ENCODE results near the gene MYH13. TPM values are rescaled to one million over a fixed set of nuclear protein-coding genes. Genes with fewer than 3 reads are reported as not detected.

MYH13 gene
- polyA plus RNA-seq, 1 of the 3 experiments (the other 2 are of a cell fraction): not detected

DNA sequence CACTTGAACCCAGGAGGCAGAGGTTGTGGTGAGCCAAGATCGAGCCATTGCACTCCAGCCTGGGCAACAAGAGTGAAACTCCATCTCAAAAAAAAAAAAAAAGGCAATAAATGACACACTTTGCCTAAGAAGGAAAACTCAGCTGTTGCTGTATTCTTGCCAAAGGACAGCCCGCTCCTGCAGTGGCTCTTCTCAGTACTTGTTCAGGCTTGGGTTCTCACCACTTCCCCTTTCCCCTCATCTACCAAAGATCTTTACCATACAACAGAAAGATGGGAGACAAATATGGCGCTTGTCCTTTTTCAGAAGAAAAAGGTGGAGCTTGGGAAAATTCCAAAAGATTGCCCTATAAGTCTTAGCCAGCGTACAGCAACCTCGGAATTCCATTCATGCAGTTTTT is 58.5 kb downstream of the MYH13 start:
- Histone ChIP-seq H3K9me2 (no peaks in the 10 kb centered on the region), H3K79me2 (ENCODE audit: insufficient read depth) (no peaks in the 10 kb centered on the region), H3F3A (replicated peaks; ENCODE audit: insufficient read depth) (no peaks in the 10 kb centered on the region), H4K20me1 (ENCODE audit: insufficient read depth) (no peaks in the 10 kb centered on the region), H3K4me2 (no peak overlapping the region), H3K4me3 (ENCODE audit: low read depth in 2 of 2, low read length in 1 of 2) (no peak overlapping the region), H3K27ac (ENCODE audit: low read depth in 2 of 2, low read length in 1 of 2) (no peak overlapping the region), H3K36me3 (replicated peaks in 1 of 2; ENCODE audit: control insufficient read depth in 1 of 2, insufficient read depth in 2 of 2, low read length in 1 of 2) (no peaks in the 10 kb centered on the region), H3K9ac (no peak overlapping the region), H3K4me1 (ENCODE audit: control insufficient read depth in 1 of 2, insufficient read depth in 2 of 2, low read depth in 1 of 2, low read length in 1 of 2) (no peaks in the 10 kb centered on the region), H2AFZ (ENCODE audit: low read depth) (no peak overlapping the region), H3K27me3 (ENCODE audit: insufficient read depth) (no peaks in the 10 kb centered on the region; the same call in 1 of the 2 replicates), H3K9me3 (no peaks in the 10 kb centered on the region)
- no peak for DNase-seq
- ChIA-PET POLR2A (no interaction called here), CTCF (interaction anchor here (1.4 kb wide), 1 partner anchor 13 kb away, joined by 5 read pairs; no protein-coding TSS in a partner anchor)
- TF ChIP-seq YY1 (IDR thresholded peaks at IDR 0.05; ENCODE audit: low read depth): no peak
- no peak for TF ChIP-seq FOSL2 (IDR thresholded peaks at IDR 0.05; ENCODE audit: borderline replicate concordance, low read depth)
- TF ChIP-seq RAD21 (IDR thresholded peaks at IDR 0.05; ENCODE audit: low read length): no peak
- TF ChIP-seq, protein P1, sequence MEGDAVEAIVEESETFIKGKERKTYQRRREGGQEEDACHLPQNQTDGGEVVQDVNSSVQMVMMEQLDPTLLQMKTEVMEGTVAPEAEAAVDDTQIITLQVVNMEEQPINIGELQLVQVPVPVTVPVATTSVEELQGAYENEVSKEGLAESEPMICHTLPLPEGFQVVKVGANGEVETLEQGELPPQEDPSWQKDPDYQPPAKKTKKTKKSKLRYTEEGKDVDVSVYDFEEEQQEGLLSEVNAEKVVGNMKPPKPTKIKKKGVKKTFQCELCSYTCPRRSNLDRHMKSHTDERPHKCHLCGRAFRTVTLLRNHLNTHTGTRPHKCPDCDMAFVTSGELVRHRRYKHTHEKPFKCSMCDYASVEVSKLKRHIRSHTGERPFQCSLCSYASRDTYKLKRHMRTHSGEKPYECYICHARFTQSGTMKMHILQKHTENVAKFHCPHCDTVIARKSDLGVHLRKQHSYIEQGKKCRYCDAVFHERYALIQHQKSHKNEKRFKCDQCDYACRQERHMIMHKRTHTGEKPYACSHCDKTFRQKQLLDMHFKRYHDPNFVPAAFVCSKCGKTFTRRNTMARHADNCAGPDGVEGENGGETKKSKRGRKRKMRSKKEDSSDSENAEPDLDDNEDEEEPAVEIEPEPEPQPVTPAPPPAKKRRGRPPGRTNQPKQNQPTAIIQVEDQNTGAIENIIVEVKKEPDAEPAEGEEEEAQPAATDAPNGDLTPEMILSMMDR (IDR thresholded peaks at IDR 0.05): no peak
- TF ChIP-seq, protein P2, sequence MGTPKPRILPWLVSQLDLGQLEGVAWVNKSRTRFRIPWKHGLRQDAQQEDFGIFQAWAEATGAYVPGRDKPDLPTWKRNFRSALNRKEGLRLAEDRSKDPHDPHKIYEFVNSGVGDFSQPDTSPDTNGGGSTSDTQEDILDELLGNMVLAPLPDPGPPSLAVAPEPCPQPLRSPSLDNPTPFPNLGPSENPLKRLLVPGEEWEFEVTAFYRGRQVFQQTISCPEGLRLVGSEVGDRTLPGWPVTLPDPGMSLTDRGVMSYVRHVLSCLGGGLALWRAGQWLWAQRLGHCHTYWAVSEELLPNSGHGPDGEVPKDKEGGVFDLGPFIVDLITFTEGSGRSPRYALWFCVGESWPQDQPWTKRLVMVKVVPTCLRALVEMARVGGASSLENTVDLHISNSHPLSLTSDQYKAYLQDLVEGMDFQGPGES (IDR thresholded peaks at IDR 0.05; ENCODE audit: low read depth, low read length): no peak
- no peak for TF ChIP-seq FOXM1 (IDR thresholded peaks at IDR 0.05; ENCODE audit: low read depth)
- TF ChIP-seq TAF1 (IDR thresholded peaks at IDR 0.05; ENCODE audit: borderline replicate concordance, low read depth, low read length): no peak
- TF ChIP-seq MAX (IDR thresholded peaks at IDR 0.05; ENCODE audit: low read depth): no peak
- no peak for TF ChIP-seq REST (IDR thresholded peaks at IDR 0.05; ENCODE audit: low read depth, low read length)
- TF ChIP-seq RXRA (IDR thresholded peaks at IDR 0.05; ENCODE audit: borderline replicate concordance, low read depth): no peak
- no peak for TF ChIP-seq USF1 (IDR thresholded peaks at IDR 0.05; ENCODE audit: borderline replicate concordance, low read depth)
- no peak for TF ChIP-seq SIN3A (IDR thresholded peaks at IDR 0.05; ENCODE audit: borderline replicate concordance, low read depth, low read length)
- TF ChIP-seq JUND (IDR thresholded peaks at IDR 0.05): no peak
- TF ChIP-seq PBX3 (IDR thresholded peaks at IDR 0.05): no peak
- no peak for TF ChIP-seq TEAD4 (IDR thresholded peaks at IDR 0.05; ENCODE audit: borderline replicate concordance, insufficient read depth)
- WGBS (ENCODE audit: low lambda C conversion rate): 26% methylated on average over 5 of the region's 5 CpGs

Data from SK-N-SH (cell line).